ENCODE results near the gene NCKAP1. TPM values are rescaled to one million over a fixed set of nuclear protein-coding genes. Genes with fewer than 3 reads are reported as not detected.

The NCKAP1 gene
- total RNA-seq, 1 donor from 2014 or later = 180 TPM

DNA sequence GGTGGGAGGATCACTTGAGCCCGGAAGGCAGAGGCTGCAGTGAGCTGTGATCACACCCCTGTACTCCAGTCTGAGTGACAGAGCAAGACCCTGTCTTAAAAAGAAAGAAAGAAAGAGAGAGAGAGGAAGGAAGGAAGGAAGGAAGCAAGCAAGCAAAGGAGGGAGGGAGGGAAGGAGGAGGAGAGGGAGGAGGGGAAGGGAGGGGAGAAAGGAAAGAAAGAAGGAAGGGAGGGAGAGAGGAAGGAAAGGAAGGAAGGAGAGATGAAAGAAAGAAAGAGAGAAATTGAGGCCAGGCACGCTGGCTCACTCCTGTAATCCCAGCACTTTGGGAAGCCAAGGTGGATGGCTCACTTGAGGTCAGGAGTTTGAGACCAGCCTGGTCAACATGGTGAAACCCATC is 2.3 kb upstream of the NCKAP1 start:
- no peak for TF ChIP-seq CTCF (IDR thresholded peaks at IDR 0.05; ENCODE audit: insufficient read depth, low read length, severe bottlenecking)
- FAIRE-seq (no peak), DNase-seq (ENCODE audit: low read depth) (no peak)
- Histone ChIP-seq H3K36me3 (ENCODE audit: control insufficient read depth, insufficient read depth, low read length) (no peaks in the 10 kb centered on the region), H3K4me3 (ENCODE audit: low read depth, low read length) (no peak overlapping the region), H3K27me3 (ENCODE audit: control insufficient read depth, insufficient read depth, low read length) (no peaks in the 10 kb centered on the region)

- DNase-seq (ENCODE audit: low read depth) = no peak
- Histone ChIP-seq H3K4me3 (ENCODE audit: low read depth, low read length) (peak overlapping the region; percentile 70), H3K27me3 (ENCODE audit: control insufficient read depth, insufficient read depth, low read length) (no peaks in the 10 kb centered on the region), H3K36me3 (ENCODE audit: control insufficient read depth, insufficient read depth, low read length) (no peaks in the 10 kb centered on the region)
- TF ChIP-seq CTCF (IDR thresholded peaks at IDR 0.05; ENCODE audit: insufficient read depth, low read length, severe bottlenecking) = no peak
- no peak for FAIRE-seq
Observed at GRCh38 chr2:183037553-183038340, 510 bp downstream of the NCKAP1 start.

GRCh38 chr2:183037074-183037552 is 1.1 kb downstream of the NCKAP1 start:
- TF ChIP-seq CTCF (IDR thresholded peaks at IDR 0.05; ENCODE audit: insufficient read depth, low read length, severe bottlenecking) = no peak
- FAIRE-seq (peak; percentile 40), DNase-seq (ENCODE audit: low read depth) (peak; percentile 77)

GRCh38 chr2:183035954-183036669 is 2.1 kb downstream of the NCKAP1 start:
- Histone ChIP-seq H3K27me3 (ENCODE audit: control insufficient read depth, insufficient read depth, low read length) (no peaks in the 10 kb centered on the region), H3K4me3 (ENCODE audit: low read depth, low read length) (peak overlapping the region; percentile 70), H3K36me3 (ENCODE audit: control insufficient read depth, insufficient read depth, low read length) (no peaks in the 10 kb centered on the region)
- no peak for TF ChIP-seq CTCF (IDR thresholded peaks at IDR 0.05; ENCODE audit: insufficient read depth, low read length, severe bottlenecking)
- FAIRE-seq = no peak
- DNase-seq (ENCODE audit: low read depth) = no peak

More at GRCh38 chr2:183037074-183037552, 1.1 kb downstream of the NCKAP1 start:
- no peaks in the 10 kb centered on the region for H3K36me3 ChIP-seq (ENCODE audit: control insufficient read depth, insufficient read depth, low read length)
- peak overlapping the region; percentile 70 for H3K4me3 ChIP-seq (ENCODE audit: low read depth, low read length)
- no peaks in the 10 kb centered on the region for H3K27me3 ChIP-seq (ENCODE audit: control insufficient read depth, insufficient read depth, low read length)

GRCh38 chr2:183035298-183035953 is 2.8 kb downstream of the NCKAP1 start:
- Histone ChIP-seq H3K36me3 (ENCODE audit: control insufficient read depth, insufficient read depth, low read length) (no peaks in the 10 kb centered on the region), H3K4me3 (ENCODE audit: low read depth, low read length) (peak overlapping the region; percentile 70), H3K27me3 (ENCODE audit: control insufficient read depth, insufficient read depth, low read length) (no peaks in the 10 kb centered on the region)
- FAIRE-seq = no peak
- no peak for TF ChIP-seq CTCF (IDR thresholded peaks at IDR 0.05; ENCODE audit: insufficient read depth, low read length, severe bottlenecking)
- DNase-seq (ENCODE audit: low read depth) = peak; percentile 48
